K562 (cell line): ENCODE data around the gene SEPTIN8. TPM values are rescaled to one million over a fixed set of nuclear protein-coding genes. Genes with fewer than 3 reads are reported as not detected.

Experiments
- DACH1 ChIP-seq: fragments of 450-650 bp; IDR thresholded peaks from 2 replicates; pipeline ENCODE4 v1.6.1; 2018; ENCODE audit not compliant: partially characterized antibody
- FOXA1 ChIP-seq: fragments of 450-650 bp; IDR thresholded peaks from 2 replicates; pipeline ENCODE4 v1.6.1; 2016; ENCODE audit warnings: mild to moderate bottlenecking, borderline replicate concordance
- HDAC3 ChIP-seq: fragments of 450-650 bp; IDR thresholded peaks from 2 replicates; pipeline ENCODE4 v1.6.1; 2018; ENCODE audit warnings: borderline replicate concordance, mild to moderate bottlenecking, moderate library complexity; ENCODE audit not compliant: partially characterized antibody
- KLF16 ChIP-seq: IDR thresholded peaks from 2 replicates; pipeline ENCODE4 v1.6.1; 2016; ENCODE audit warnings: antibody characterized with exemption
- MAZ ChIP-seq, 2 experiments: fragments of 450-650 bp in 1 of 2; sonication (generic) in 1 of 2; formaldehyde crosslinking; IDR thresholded peaks in 1 of 2; conservative IDR thresholded peaks in 1 of 2; 2 replicates each; pipeline versions ENCODE4 v1.4.0 to v1.5.0; 2020; ENCODE audit warnings: mild to moderate bottlenecking in 1 of 2, missing genetic modification reagents in 1 of 2
- MCM2 ChIP-seq: fragments of 450-650 bp; IDR thresholded peaks from 2 replicates; pipeline ENCODE4 v1.6.1; 2017; ENCODE audit warnings: low read depth, mild to moderate bottlenecking
- MECOM ChIP-seq: fragments of 250-450 bp; sonication (Bioruptor Pico); IDR thresholded peaks from 2 replicates; pipeline ENCODE4 v1.8.0; 2022; ENCODE audit warnings: inconsistent platforms
- MTA2 ChIP-seq: fragments of 450-650 bp; IDR thresholded peaks from 2 replicates; pipeline ENCODE4 v1.6.1; 2016; ENCODE audit warnings: low read depth
- NRF1 ChIP-seq, 2 experiments: fragments of 450-650 bp; IDR thresholded peaks in 1 of 2; conservative IDR thresholded peaks in 1 of 2; 2 replicates each; pipeline ENCODE4 v1.6.1; 2014; ENCODE audit warnings: mild to moderate bottlenecking in 2 of 2
- PRDM10 ChIP-seq: fragments of 450-650 bp; IDR thresholded peaks from 2 replicates; pipeline ENCODE4 v1.6.1; 2018; ENCODE audit not compliant: partially characterized antibody
- SMAD4 ChIP-seq: fragments of 250-450 bp; sonication (Bioruptor Pico); conservative IDR thresholded peaks from 2 replicates; pipeline ENCODE4 v1.8.0; 2021; ENCODE audit warnings: inconsistent platforms, mild to moderate bottlenecking, moderate library complexity
- SP1 ChIP-seq: sonication (generic); formaldehyde crosslinking; IDR thresholded peaks from 2 replicates; pipeline ENCODE4 v1.8.1; 2022; ENCODE audit warnings: mild to moderate bottlenecking, missing genetic modification reagents
- TBL1XR1 ChIP-seq, 2 experiments: IDR thresholded peaks; 2 replicates each; pipeline ENCODE4 v1.6.1; 2012; ENCODE audit warnings: improper control_type of control experiment in 2 of 2, low read length in 2 of 2, mild to moderate bottlenecking in 1 of 2
- TRIM24 ChIP-seq, 2 experiments: fragments of 450-650 bp; IDR thresholded peaks; 2 replicates each; pipeline ENCODE4 v1.6.1; 2016
- ZNF263 ChIP-seq: sonication (generic); formaldehyde crosslinking; IDR thresholded peaks from 2 replicates; pipeline ENCODE4 v1.8.0; 2022; ENCODE audit warnings: mild to moderate bottlenecking, missing genetic modification reagents, borderline replicate concordance
- ZNF431 ChIP-seq: sonication (generic); formaldehyde crosslinking; IDR thresholded peaks from 2 replicates; pipeline ENCODE4 v1.8.0; 2022; ENCODE audit warnings: mild to moderate bottlenecking, missing genetic modification reagents
- ZNF592 ChIP-seq: fragments of 450-650 bp; IDR thresholded peaks from 2 replicates; pipeline ENCODE4 v1.6.1; 2017; ENCODE audit warnings: antibody characterized with exemption, mild to moderate bottlenecking
- ZNF639 ChIP-seq, 2 experiments: fragments of 200-800 bp in 1 of 2; sonication (Bioruptor generic) in 1 of 2; sonication (generic) in 1 of 2; formaldehyde crosslinking in 1 of 2; IDR thresholded peaks in 1 of 2; conservative IDR thresholded peaks in 1 of 2; 2 replicates each; pipeline versions ENCODE4 v1.5.0 to v1.6.1; 2016 to 2020; ENCODE audit warnings: missing compliant biosample characterization in 1 of 2, missing genetic modification characterization in 1 of 2, missing genetic modification reagents in 1 of 2
- polyA plus RNA-seq, 8 experiments: library from polyadenylated mRNA; depleted of rRNA in 4 of 8; stranded (reverse) in 5 of 8; unstranded in 3 of 8; fragments of >200 nt; fragmentation: Nextera tagmentation in 2 of 8; fragmentation: Illumina TruSeq in 1 of 8; extraction: Ambion mirVana in 2 of 8; extraction: Trizol in 1 of 8; gene quantifications; 2 replicates each; pipeline versions ENCODE4 v1.2.1 to v1.2.3, GENCODE V29; 2011 to 2014; ENCODE audit warnings: inconsistent platforms in 1 of 8, missing spikeins in 1 of 8
- total RNA-seq, 7 experiments: library from RNA; depleted of rRNA in 6 of 7; stranded (reverse); fragments of >200 nt in 6 of 7; fragmentation: Illumina TruSeq in 2 of 7; extraction: Trizol in 2 of 7; gene quantifications; 2 replicates each; pipeline versions ENCODE4 v1.2.1 to v1.2.3, GENCODE V29; 2011 to 2021; ENCODE audit warnings: low replicate concordance in 1 of 7
- TF ChIP-seq, protein P1 (sequence below): sonication (generic); formaldehyde crosslinking; IDR thresholded peaks from 2 replicates; pipeline ENCODE4 v1.9.0; 2022; ENCODE audit warnings: mild to moderate bottlenecking, missing genetic modification reagents

The SEPTIN8 gene
- total and polyA plus RNA-seq, 9 of the 15 experiments (the other 6 are each of a cell fraction or from before 2014, with no cell fraction given) = 19.3 to 142 (median 101) TPM

DNA sequence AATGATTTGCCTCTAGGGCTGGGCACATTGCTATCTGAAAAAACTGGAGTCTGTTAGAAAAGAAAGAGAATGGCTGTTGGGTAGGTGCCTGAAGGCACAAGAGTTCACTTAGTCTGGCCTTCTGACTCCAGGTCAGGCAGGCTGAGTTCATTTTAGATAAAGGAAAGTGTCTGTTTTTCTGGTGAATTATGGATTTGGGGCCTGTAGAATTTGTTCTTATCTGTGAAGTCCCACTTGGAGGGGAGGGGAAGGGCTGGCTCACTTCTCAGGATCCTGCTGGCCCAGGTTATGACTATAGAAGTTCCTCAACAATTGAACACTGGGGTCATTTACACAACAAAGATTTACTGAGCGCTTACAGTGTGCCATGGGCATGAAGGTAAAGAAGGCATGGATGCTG is 11.5 kb upstream of the SEPTIN8 start (continued):
- TF ChIP-seq KLF16 (0 out of 2 replicates have a peak, but pooled peaks have one; percentile 13), MTA2 (peak; percentile 48), FOXA1 (0 out of 2 replicates have a peak, but pooled peaks have one; percentile 23), MECOM (CRISPR knock-in tag) (peak; percentile 56; the same call in 1 of the 2 replicates), SMAD4 (peak; percentile 76), NRF1 (conservative IDR thresholded peaks at IDR 0.05 in 1 of 2, IDR thresholded peaks at IDR 0.05 in 1 of 2) (0 out of 4 replicates have a peak, but pooled peaks of 1 of the 2 experiments have one; percentile 14), TRIM24 (IDR thresholded peaks at IDR 0.05) (0 out of 4 replicates have a peak, but pooled peaks of 1 of the 2 experiments have one; percentile 8), TBL1XR1 (IDR thresholded peaks at IDR 0.05; ENCODE audit: low read length in 2 of 2) (peak; percentile 62 to 87; a peak in 2 of 4 replicates), ZNF263 (CRISPR knock-in tag) (0 out of 2 replicates have a peak, but pooled peaks have one; percentile 4), MAZ (CRISPR knock-in tag; conservative IDR thresholded peaks at IDR 0.05 in 1 of 2, IDR thresholded peaks at IDR 0.05 in 1 of 2) (0 out of 4 replicates have a peak, but pooled peaks of 1 of the 2 experiments have one; percentile 14), SP1 (0 out of 2 replicates have a peak, but pooled peaks have one; percentile 11), PRDM10 (peak; percentile 17), ZNF592 (peak; percentile 71; the same call in 1 of the 2 replicates), HDAC3 (peak; percentile 46), ZNF431 (no peak), ZNF639 (CRISPR knock-in tag; conservative IDR thresholded peaks at IDR 0.05 in 1 of 2, IDR thresholded peaks at IDR 0.05 in 1 of 2) (peak in 1 of 2 experiments; percentile 44; a peak in 1 of 4 replicates), MCM2 (no peak), DACH1 (peak; percentile 20)
- TF ChIP-seq, protein P1, sequence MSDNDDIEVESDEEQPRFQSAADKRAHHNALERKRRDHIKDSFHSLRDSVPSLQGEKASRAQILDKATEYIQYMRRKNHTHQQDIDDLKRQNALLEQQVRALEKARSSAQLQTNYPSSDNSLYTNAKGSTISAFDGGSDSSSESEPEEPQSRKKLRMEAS (CRISPR knock-in tag) = no peak
